ENCODE measurements around the gene DNAH5.
"Not testable (repeated sequence)": the region's sequence is repeated elsewhere in the genome, so short reads cannot be mapped to it uniquely, and the experiment has no call there.

Gene DNAH5

DNA sequence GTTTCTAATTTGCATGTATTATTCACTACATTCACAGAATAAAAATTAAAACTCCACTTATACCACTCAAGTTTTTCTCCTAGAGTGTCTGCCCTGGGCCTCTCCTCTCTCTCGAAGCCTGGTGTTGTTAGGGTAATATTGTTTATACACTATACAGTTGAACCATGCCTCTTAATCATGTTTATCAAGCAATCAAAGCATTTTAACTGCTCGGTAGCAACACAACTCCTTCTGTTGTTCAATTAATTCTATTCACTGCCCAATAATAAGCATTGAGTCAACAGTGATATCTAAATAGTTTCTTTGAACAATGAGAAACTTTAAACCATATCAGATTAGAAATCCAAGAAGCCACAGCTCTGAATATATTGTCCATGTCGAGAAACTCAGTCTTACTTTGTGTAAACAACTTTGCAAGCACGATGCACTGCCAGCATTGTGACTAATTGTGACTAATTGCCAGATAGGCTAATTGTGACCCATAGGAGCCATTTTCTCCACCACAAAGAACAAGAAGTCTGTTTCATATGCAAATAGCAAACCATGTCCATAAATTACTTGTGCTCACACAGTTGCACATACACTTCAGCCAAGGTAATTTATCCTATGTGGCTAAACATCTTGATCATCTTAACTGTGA lies at the start of gene DNAH5:
Gene DNAH5, minus strand, starts transcription at position 129 of the 640 bp plus-strand sequence. CDS start 250 bp downstream, outside the sequence.
- no peaks in the 10 kb centered on the region for H3K36me3 Mint-ChIP-seq
- ATAC-seq = no peak
- H3K9me3 Mint-ChIP-seq = no peaks in the 10 kb centered on the region
- no peak for DNase-seq (ENCODE audit: low spot score in 2 of 2)
- H3K4me1 Mint-ChIP-seq = no peaks in the 10 kb centered on the region
- no peak within 1 kb of the TSS for H3K27ac Mint-ChIP-seq
- no peak within 1 kb of the TSS for H3K4me3 Mint-ChIP-seq

GRCh38 chr5:13993926-13994325 lies 49.4 kb upstream of the DNAH5 start:
- no peaks in the 10 kb centered on the region for H3K4me1 Mint-ChIP-seq
- peaks cover 4% of the 10 kb centered on the region for H3K9me3 Mint-ChIP-seq
- no peak overlapping the region for H3K4me3 Mint-ChIP-seq
- no peak for ATAC-seq
- no peak for DNase-seq (ENCODE audit: low spot score in 2 of 2)
- H3K36me3 Mint-ChIP-seq = no peaks in the 10 kb centered on the region
- no peak overlapping the region for H3K27ac Mint-ChIP-seq

GRCh38 chr5:13992795-13993194 lies 48.3 kb upstream of the DNAH5 start:
- DNase-seq (ENCODE audit: low spot score in 2 of 2) (no peak), ATAC-seq (no peak)
- no peak overlapping the region for H3K4me3 Mint-ChIP-seq
- no peak overlapping the region for H3K27ac Mint-ChIP-seq
- no peaks in the 10 kb centered on the region for H3K36me3 Mint-ChIP-seq
- peaks cover 4% of the 10 kb centered on the region for H3K9me3 Mint-ChIP-seq
- no peaks in the 10 kb centered on the region for H3K4me1 Mint-ChIP-seq

GRCh38 chr5:13991365-13991764 lies 46.9 kb upstream of the DNAH5 start:
- DNase-seq (ENCODE audit: low spot score in 2 of 2) (no peak), ATAC-seq (no peak)
- Mint-ChIP-seq H3K27ac (no peak overlapping the region), H3K36me3 (no peaks in the 10 kb centered on the region), H3K4me1 (no peaks in the 10 kb centered on the region), H3K9me3 (no peaks in the 10 kb centered on the region), H3K4me3 (no peak overlapping the region)

GRCh38 chr5:13990896-13991295 lies 46.4 kb upstream of the DNAH5 start:
- H3K4me1 Mint-ChIP-seq = no peaks in the 10 kb centered on the region
- ATAC-seq = no peak
- no peak overlapping the region for H3K4me3 Mint-ChIP-seq
- no peak for DNase-seq (ENCODE audit: low spot score in 2 of 2)
- no peaks in the 10 kb centered on the region for H3K9me3 Mint-ChIP-seq
- H3K27ac Mint-ChIP-seq = no peak overlapping the region
- no peaks in the 10 kb centered on the region for H3K36me3 Mint-ChIP-seq

- H3K36me3 Mint-ChIP-seq = no peaks in the 10 kb centered on the region
- DNase-seq (ENCODE audit: low spot score in 2 of 2) (no peak), ATAC-seq (no peak)
- H3K4me3 Mint-ChIP-seq = no peak overlapping the region
- no peaks in the 10 kb centered on the region for H3K4me1 Mint-ChIP-seq
- no peak overlapping the region for H3K27ac Mint-ChIP-seq
- H3K9me3 Mint-ChIP-seq = no peaks in the 10 kb centered on the region
Observed at GRCh38 chr5:13989832-13990231, 45.3 kb upstream of the DNAH5 start.

- H3K4me1 Mint-ChIP-seq = no peaks in the 10 kb centered on the region
- ATAC-seq (no peak), DNase-seq (ENCODE audit: low spot score in 2 of 2) (no peak)
- no peak overlapping the region for H3K27ac Mint-ChIP-seq
- no peak overlapping the region for H3K4me3 Mint-ChIP-seq
- no peaks in the 10 kb centered on the region for H3K9me3 Mint-ChIP-seq
- H3K36me3 Mint-ChIP-seq = no peaks in the 10 kb centered on the region
Observed at GRCh38 chr5:13987843-13988464, 43.5 kb upstream of the DNAH5 start.

DNA sequence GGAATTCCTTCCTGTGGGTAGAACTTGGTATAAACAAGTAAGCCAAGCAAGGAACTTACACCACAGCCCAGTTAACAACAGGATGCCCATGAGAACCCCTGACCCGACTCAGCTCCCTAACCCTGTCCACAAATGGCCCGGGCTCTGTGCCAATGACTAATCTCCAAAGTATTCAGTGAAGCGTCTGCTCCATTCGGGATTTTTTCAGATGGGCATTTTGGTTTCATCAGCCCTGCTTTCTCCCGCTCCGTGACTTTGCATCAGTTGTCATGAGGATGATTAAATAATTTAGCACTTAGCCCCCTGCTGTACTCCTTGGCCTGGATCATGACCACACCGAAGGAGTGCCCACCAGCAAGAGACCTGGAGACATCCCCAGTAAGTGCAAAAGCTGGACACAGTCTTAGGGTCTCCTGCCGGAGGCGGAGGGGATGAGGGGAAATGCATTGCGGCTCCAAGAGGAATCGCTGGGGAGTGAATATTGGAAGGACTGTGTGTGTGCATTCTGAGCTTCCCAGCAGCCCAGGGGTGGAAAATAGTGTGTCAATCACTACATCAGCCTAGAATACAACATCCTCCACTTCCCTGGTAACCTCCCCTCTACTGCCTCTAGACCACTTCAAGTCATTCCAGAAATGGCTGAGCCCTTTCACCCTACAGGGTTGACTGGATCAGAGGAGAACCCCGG lies 41.4 kb upstream of the DNAH5 start:
- no peaks in the 10 kb centered on the region for H3K36me3 Mint-ChIP-seq
- no peak overlapping the region for H3K4me3 Mint-ChIP-seq
- H3K4me1 Mint-ChIP-seq = no peaks in the 10 kb centered on the region
- H3K27ac Mint-ChIP-seq = no peak overlapping the region
- H3K9me3 Mint-ChIP-seq = no peaks in the 10 kb centered on the region
- DNase-seq (ENCODE audit: low spot score in 2 of 2) = no peak
- no peak for ATAC-seq

DNA sequence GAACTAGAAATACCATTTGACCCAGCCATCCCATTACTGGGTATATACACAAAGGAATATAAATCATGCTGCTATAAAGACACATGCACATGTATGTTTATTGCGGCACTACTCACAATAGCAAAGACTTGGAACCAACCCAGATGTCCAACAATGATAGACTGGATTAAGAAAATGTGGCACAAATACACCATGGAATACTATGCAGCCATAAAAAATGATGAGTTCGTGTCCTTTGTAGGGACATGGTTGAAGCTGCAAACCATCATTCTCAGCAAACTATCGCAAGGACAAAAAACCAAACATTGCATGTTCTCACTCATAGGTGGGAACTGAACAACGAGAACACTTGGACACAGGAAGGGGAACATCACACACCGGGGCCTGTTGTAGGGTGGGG lies 40.4 kb upstream of the DNAH5 start:
- H3K4me3 Mint-ChIP-seq; H3K9me3 Mint-ChIP-seq; ATAC-seq; H3K36me3 Mint-ChIP-seq; H3K27ac Mint-ChIP-seq; DNase-seq (ENCODE audit: low spot score in 2 of 2); H3K4me1 Mint-ChIP-seq: not testable (repeated sequence)

GRCh38 chr5:13976867-13977830 lies 32.7 kb upstream of the DNAH5 start:
- Mint-ChIP-seq H3K36me3 (no peaks in the 10 kb centered on the region), H3K27ac (no peak overlapping the region), H3K9me3 (peaks cover 13% of the 10 kb centered on the region), H3K4me1 (no peaks in the 10 kb centered on the region), H3K4me3 (no peak overlapping the region)
- ATAC-seq (no peak), DNase-seq (ENCODE audit: low spot score in 2 of 2) (no peak)

GRCh38 chr5:13976223-13976622 lies 31.7 kb upstream of the DNAH5 start:
- H3K9me3 Mint-ChIP-seq = peaks cover 13% of the 10 kb centered on the region
- H3K27ac Mint-ChIP-seq = no peak overlapping the region
- no peak overlapping the region for H3K4me3 Mint-ChIP-seq
- no peaks in the 10 kb centered on the region for H3K36me3 Mint-ChIP-seq
- DNase-seq (ENCODE audit: low spot score in 2 of 2) = no peak
- H3K4me1 Mint-ChIP-seq = no peaks in the 10 kb centered on the region
- ATAC-seq = no peak

DNA sequence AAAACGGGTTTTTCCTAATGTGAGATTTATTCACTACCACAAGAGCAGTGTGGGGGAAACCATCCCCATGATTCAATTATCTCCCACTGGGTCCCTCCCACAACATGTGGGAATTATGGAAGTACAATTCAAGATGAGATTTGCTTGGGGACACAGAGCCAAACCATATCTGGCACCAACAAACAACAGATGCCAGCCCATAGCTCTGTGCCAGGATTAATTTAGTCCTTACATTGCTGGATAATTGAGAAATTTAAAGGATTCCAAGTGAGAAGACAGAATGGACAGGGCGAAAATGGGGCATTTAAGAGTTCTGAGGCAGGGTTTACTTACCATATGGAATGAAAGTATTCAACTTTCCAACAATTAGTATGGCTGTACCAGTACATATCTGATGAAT lies 30.8 kb upstream of the DNAH5 start:
- no peaks in the 10 kb centered on the region for H3K4me1 Mint-ChIP-seq
- DNase-seq (ENCODE audit: low spot score in 2 of 2) = no peak
- H3K9me3 Mint-ChIP-seq = peaks cover 7% of the 10 kb centered on the region
- no peaks in the 10 kb centered on the region for H3K36me3 Mint-ChIP-seq
- H3K4me3 Mint-ChIP-seq = no peak overlapping the region
- H3K27ac Mint-ChIP-seq = no peak overlapping the region
- ATAC-seq = no peak

DNA sequence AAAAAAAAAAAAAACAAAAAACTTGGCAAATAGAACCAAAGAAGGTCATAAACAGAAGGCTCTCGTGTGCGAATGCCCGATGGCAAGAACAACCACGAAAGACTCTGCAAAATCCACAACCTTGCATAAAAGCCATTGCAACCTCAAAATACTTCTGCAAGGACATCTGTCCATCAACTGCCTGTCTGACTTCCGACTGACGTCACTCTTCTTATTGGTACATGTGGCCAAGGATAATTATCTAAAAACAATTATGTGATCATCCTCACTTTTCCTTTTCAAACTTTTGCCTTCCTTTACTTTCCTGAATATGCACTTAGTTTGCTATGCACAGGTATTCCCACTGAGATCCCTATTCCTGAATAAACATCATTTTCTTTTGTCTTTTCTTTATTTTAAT lies 29.2 kb upstream of the DNAH5 start:
- H3K27ac Mint-ChIP-seq = no peak overlapping the region
- no peak for DNase-seq (ENCODE audit: low spot score in 2 of 2)
- H3K4me1 Mint-ChIP-seq = no peaks in the 10 kb centered on the region
- H3K36me3 Mint-ChIP-seq = no peaks in the 10 kb centered on the region
- no peak for ATAC-seq
- H3K9me3 Mint-ChIP-seq = peaks cover 3% of the 10 kb centered on the region
- H3K4me3 Mint-ChIP-seq = no peak overlapping the region

DNA sequence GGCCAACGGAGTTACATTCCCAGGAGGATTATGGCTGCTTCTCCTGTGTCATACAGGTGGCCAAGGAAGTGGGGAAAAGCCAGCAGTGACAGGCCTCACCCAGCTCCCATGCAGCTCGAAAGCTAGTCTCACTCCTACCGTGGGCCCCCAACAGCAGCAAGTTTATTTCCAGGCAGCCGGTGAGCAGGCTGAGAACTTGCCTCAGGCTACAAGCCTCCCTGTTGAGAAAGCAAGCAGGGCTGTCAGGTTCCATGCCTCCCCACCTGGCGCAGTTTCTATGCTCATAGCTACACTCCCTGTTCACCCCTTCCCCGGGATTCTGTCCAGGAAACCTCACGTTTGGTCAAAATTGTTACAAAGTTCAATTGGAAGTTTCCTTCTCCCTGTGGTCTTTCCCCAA lies 27.5 kb upstream of the DNAH5 start:
- H3K9me3 Mint-ChIP-seq = peaks cover 6% of the 10 kb centered on the region
- no peaks in the 10 kb centered on the region for H3K36me3 Mint-ChIP-seq
- no peaks in the 10 kb centered on the region for H3K4me1 Mint-ChIP-seq
- ATAC-seq (no peak), DNase-seq (ENCODE audit: low spot score in 2 of 2) (no peak)
- H3K27ac Mint-ChIP-seq = no peak overlapping the region
- no peak overlapping the region for H3K4me3 Mint-ChIP-seq

DNA sequence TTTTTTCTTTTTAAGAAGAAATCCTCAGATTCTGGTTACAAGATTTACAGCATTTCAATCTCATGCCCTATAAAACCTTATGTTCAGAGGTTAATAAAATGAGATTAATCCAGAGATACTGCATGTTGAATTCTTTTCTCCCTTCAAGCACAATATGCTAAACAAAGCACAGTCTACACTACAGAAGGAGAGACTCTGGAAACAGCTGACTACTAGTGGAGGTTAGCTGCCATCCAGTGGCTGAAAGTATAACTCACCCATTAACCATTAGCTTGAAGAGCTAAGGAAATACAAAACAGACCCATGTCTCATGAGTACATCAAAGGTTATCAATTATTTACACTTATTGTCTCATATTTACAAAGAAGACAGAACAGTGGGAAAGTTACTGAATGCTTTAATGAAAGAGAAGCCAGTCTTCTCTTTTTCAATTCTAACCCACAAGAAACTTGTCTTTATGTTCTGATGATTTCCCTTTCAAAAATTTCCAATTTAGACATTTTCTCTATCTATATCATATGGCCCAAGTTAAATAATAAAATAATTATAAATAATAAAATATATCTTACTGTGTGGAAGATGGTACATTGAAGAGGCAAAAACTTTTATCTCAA lies 12.7 kb upstream of the DNAH5 start:
- H3K4me1 Mint-ChIP-seq = no peaks in the 10 kb centered on the region
- ATAC-seq (no peak), DNase-seq (ENCODE audit: low spot score in 2 of 2) (no peak)
- no peak overlapping the region for H3K27ac Mint-ChIP-seq
- no peaks in the 10 kb centered on the region for H3K36me3 Mint-ChIP-seq
- H3K4me3 Mint-ChIP-seq = no peak overlapping the region
- peaks cover 3% of the 10 kb centered on the region for H3K9me3 Mint-ChIP-seq
